ENCODE data around the gene DNAJC1.

DNAJC1 gene

DNA sequence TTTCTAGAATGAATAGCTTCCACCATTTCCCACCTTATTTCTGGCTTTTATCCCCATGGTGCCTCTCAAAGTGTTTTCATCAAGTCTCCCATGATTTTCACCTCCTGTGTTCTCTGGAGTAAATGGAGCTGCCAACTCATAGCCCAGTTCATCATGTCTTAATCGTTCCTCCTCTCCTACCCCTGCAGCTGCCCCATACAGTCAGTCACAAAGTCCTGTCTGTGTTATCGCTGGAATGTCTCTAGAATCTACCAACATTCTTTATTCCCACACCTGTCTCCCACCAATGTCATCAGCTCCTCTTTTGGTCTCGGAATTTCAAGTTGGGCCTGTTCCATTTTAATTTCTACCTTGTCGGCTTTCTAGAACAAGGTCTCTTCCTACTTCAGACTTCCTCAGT is 290.6 kb downstream of the DNAJC1 start:
- DNase-seq = no peak

DNA sequence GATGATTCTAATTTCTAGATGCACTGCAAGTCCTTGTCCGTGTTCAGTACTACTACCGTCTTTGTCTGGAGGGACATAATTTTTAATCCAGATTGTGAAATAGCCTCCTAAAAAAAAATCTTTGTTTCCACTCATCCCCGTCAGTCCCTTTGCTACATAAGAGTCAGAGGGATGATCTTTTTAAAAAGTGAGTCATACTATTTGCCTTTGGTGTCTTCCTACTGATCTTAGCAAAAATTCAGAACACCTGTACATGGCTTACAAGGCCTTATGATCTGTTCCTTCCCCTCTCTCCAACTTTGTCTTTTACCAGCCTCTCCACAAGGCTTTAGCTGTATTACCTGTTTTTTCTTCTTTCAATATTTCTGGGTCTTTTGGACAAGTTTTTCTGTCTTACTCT is 296.0 kb downstream of the DNAJC1 start:
- no peak for DNase-seq
- intact Hi-C loops (cut with DNase I) = no loop called here

More for the DNA sequence above, 290.6 kb downstream of the DNAJC1 start:
- intact Hi-C loops (cut with DNase I) = no loop called here
